ENCODE data around the gene ADAMTS17. TPM values are rescaled to one million over a fixed set of nuclear protein-coding genes. Genes with fewer than 3 reads are reported as not detected.

Gene ADAMTS17
- total and polyA plus RNA-seq, 9 of the 15 experiments (the other 6 are each of a cell fraction or from before 2014, with no cell fraction given), result 0.01 to 0.14 (median 0.07) TPM; not detected in 6

DNA sequence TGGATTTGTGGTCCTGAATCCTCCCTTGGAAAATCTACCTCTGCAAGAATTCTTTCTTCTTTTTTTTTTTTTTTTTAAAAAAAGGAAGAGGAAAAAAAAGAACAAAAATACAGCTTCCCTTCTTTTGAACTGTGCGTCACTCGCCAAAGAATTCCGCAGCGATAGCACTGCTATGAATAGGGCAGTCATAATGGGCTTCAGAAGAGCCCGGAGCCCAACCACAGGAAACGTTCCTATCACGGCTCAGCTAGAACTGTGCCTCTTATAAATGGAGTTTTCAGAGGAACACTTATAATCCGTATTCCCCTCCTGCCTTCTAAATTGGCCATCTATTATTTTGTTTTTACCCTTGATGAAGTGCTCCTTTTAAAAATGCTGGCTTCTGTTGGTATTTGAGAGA is 227.7 kb downstream of the ADAMTS17 start:
- Histone ChIP-seq H3K4me1 (replicated peaks in 1 of 2; ENCODE audit: control insufficient read depth in 2 of 2, insufficient read depth in 2 of 2, low read length in 2 of 2) (no peaks in the 10 kb centered on the region; a peak in 1 of 5 replicates), H3K4me2 (ENCODE audit: insufficient read depth, low read length) (no peak overlapping the region), H3K9ac (ENCODE audit: insufficient read depth in 1 of 2, low read depth in 2 of 2, low read length in 2 of 2) (no peak overlapping the region), H4K20me1 (replicated peaks; ENCODE audit: control insufficient read depth, insufficient read depth, low read length) (no peaks in the 10 kb centered on the region), H3K9me3 (replicated peaks; ENCODE audit: control insufficient read depth, insufficient read depth, low read depth, low read length) (no peaks in the 10 kb centered on the region), H3K27ac (ENCODE audit: extremely low read depth, low read depth, low read length) (no peak overlapping the region), H3K36me3 (ENCODE audit: control insufficient read depth, insufficient read depth, low read length) (no peaks in the 10 kb centered on the region), H2AFZ (ENCODE audit: low read depth, low read length) (no peak overlapping the region), H3K4me3 (no peak overlapping the region), H3K9me1 (ENCODE audit: control insufficient read depth, insufficient read depth, low read length) (no peaks in the 10 kb centered on the region), H3K79me2 (ENCODE audit: control insufficient read depth, insufficient read depth, low read length) (no peaks in the 10 kb centered on the region), H3K27me3 (ENCODE audit: control insufficient read depth in 2 of 2, insufficient read depth in 2 of 2, low read length in 2 of 2) (peaks cover 18 to 64% of the 10 kb centered on the region in 2 experiments; a peak in 4 of 5 replicates)
- intact Hi-C loops (cut with micrococcal nuclease), result no loop called here
- CTCF ChIA-PET (ENCODE audit: low intra/inter-chr PET ratio), result no interaction called here
- no TSS peak for BruUV-seq (replicated peaks)
- POLR2A ChIA-PET, result interaction anchor here (1.8 kb wide), 1 partner anchor 9 kb away, joined by 4 read pairs; no protein-coding TSS in a partner anchor
- in situ Hi-C loops (cut with MboI), result no loop called here
- FAIRE-seq (no peak), DNase-seq (ENCODE audit: extremely low read depth in 1 of 4, low spot score in 3 of 4) (no peak), ATAC-seq (no peak)
- 1% methylated on average over 8 of the region's 8 CpGs for WGBS (ENCODE audit: insufficient coverage, low coverage, missing lambda C conversion rate)
- TF ChIP-seq ZZZ3 (IDR thresholded peaks at IDR 0.05) (no peak), RHOXF2B (CRISPR knock-in tag; conservative IDR thresholded peaks at IDR 0.05) (no peak), SRSF7 (optimal IDR thresholded peaks at IDR 0.05; ENCODE audit: low read depth, low read length) (no peak), EP400 (IDR thresholded peaks at IDR 0.05) (no peak), PPARD (CRISPR knock-in tag; IDR thresholded peaks at IDR 0.05) (no peak), EP300 (IDR thresholded peaks at IDR 0.05; ENCODE audit: low read length) (no peak)
